IPS-15b (cell line): ENCODE results near the gene PDSS2.

Experiments used
- H3K27me3 ChIP-seq: one replicate; pipeline ENCODE4 v1.6.1; 2013; ENCODE audit warnings: low read length; ENCODE audit not compliant: control insufficient read depth, insufficient read depth
- H3K36me3 ChIP-seq: one replicate; pipeline ENCODE4 v1.6.1; 2013; ENCODE audit warnings: low read length; ENCODE audit not compliant: control insufficient read depth, insufficient read depth
- H3K4me1 ChIP-seq: one replicate; pipeline ENCODE4 v1.6.1; 2013; ENCODE audit warnings: mild to moderate bottlenecking, low read length; ENCODE audit not compliant: control insufficient read depth, insufficient read depth
- H3K4me3 ChIP-seq: one replicate; pipeline ENCODE4 v1.5.1; 2013; ENCODE audit warnings: low read depth, low read length
- H3K9ac ChIP-seq: one replicate; pipeline ENCODE4 v1.6.1; 2013; ENCODE audit warnings: low read depth, mild to moderate bottlenecking, low read length
- H3K9me3 ChIP-seq: one replicate; pipeline ENCODE4 v1.6.1; 2013; ENCODE audit warnings: mild to moderate bottlenecking, low read length; ENCODE audit not compliant: control insufficient read depth, insufficient read depth

The PDSS2 gene

GRCh38 chr6:107218142-107218541 lies 241.2 kb downstream of the PDSS2 start:
- no peak overlapping the region for H3K9ac ChIP-seq
- H3K4me3 ChIP-seq = no peak overlapping the region
- no peaks in the 10 kb centered on the region for H3K36me3 ChIP-seq
- no peaks in the 10 kb centered on the region for H3K27me3 ChIP-seq
- peaks cover 8% of the 10 kb centered on the region for H3K4me1 ChIP-seq
- H3K9me3 ChIP-seq = no peaks in the 10 kb centered on the region

- Histone ChIP-seq H3K4me3 (no peak overlapping the region), H3K4me1 (peaks cover 8% of the 10 kb centered on the region), H3K27me3 (no peaks in the 10 kb centered on the region), H3K9ac (no peak overlapping the region), H3K9me3 (no peaks in the 10 kb centered on the region), H3K36me3 (no peaks in the 10 kb centered on the region)
Observed at GRCh38 chr6:107217248-107217647, 242.1 kb downstream of the PDSS2 start.

- Histone ChIP-seq H3K4me3 (no peak overlapping the region), H3K4me1 (peaks cover 6% of the 10 kb centered on the region), H3K36me3 (no peaks in the 10 kb centered on the region), H3K9ac (no peak overlapping the region), H3K9me3 (no peaks in the 10 kb centered on the region), H3K27me3 (no peaks in the 10 kb centered on the region)
Observed at GRCh38 chr6:107216197-107216933, 243.0 kb downstream of the PDSS2 start.

- Histone ChIP-seq H3K36me3 (no peaks in the 10 kb centered on the region), H3K4me1 (peaks cover 8% of the 10 kb centered on the region), H3K4me3 (no peak overlapping the region), H3K27me3 (no peaks in the 10 kb centered on the region), H3K9me3 (no peaks in the 10 kb centered on the region), H3K9ac (no peak overlapping the region)
Observed at GRCh38 chr6:107215334-107215733, 244.0 kb downstream of the PDSS2 start.

- H3K27me3 ChIP-seq = no peaks in the 10 kb centered on the region
- H3K36me3 ChIP-seq = no peaks in the 10 kb centered on the region
- H3K4me1 ChIP-seq = peaks cover 15% of the 10 kb centered on the region
- no peaks in the 10 kb centered on the region for H3K9me3 ChIP-seq
- no peak overlapping the region for H3K9ac ChIP-seq
- H3K4me3 ChIP-seq = no peak overlapping the region
Observed at GRCh38 chr6:107214655-107215054, 244.7 kb downstream of the PDSS2 start.

- no peaks in the 10 kb centered on the region for H3K36me3 ChIP-seq
- H3K9ac ChIP-seq = no peak overlapping the region
- no peaks in the 10 kb centered on the region for H3K9me3 ChIP-seq
- H3K4me3 ChIP-seq = no peak overlapping the region
- no peaks in the 10 kb centered on the region for H3K27me3 ChIP-seq
- H3K4me1 ChIP-seq = peaks cover 13% of the 10 kb centered on the region
Observed at GRCh38 chr6:107209406-107210305, 249.7 kb downstream of the PDSS2 start.

GRCh38 chr6:107207251-107207873 lies 252.0 kb downstream of the PDSS2 start:
- Histone ChIP-seq H3K9me3 (no peaks in the 10 kb centered on the region), H3K9ac (no peak overlapping the region), H3K36me3 (no peaks in the 10 kb centered on the region), H3K4me1 (peaks cover 13% of the 10 kb centered on the region), H3K4me3 (no peak overlapping the region), H3K27me3 (no peaks in the 10 kb centered on the region)

- Histone ChIP-seq H3K4me1 (peaks cover 8% of the 10 kb centered on the region), H3K4me3 (no peak overlapping the region), H3K9ac (no peak overlapping the region), H3K36me3 (no peaks in the 10 kb centered on the region), H3K9me3 (no peaks in the 10 kb centered on the region), H3K27me3 (no peaks in the 10 kb centered on the region)
Observed at GRCh38 chr6:107205058-107205998, 254.0 kb downstream of the PDSS2 start.

- Histone ChIP-seq H3K9ac (no peak overlapping the region), H3K36me3 (no peaks in the 10 kb centered on the region), H3K27me3 (no peaks in the 10 kb centered on the region), H3K4me3 (no peak overlapping the region), H3K9me3 (no peaks in the 10 kb centered on the region), H3K4me1 (no peaks in the 10 kb centered on the region)
Observed at GRCh38 chr6:107202876-107203468, 256.4 kb downstream of the PDSS2 start.

- H3K27me3 ChIP-seq = no peaks in the 10 kb centered on the region
- no peaks in the 10 kb centered on the region for H3K9me3 ChIP-seq
- no peaks in the 10 kb centered on the region for H3K36me3 ChIP-seq
- H3K9ac ChIP-seq = no peak overlapping the region
- no peaks in the 10 kb centered on the region for H3K4me1 ChIP-seq
- no peak overlapping the region for H3K4me3 ChIP-seq
Observed at GRCh38 chr6:107198631-107199416, 260.5 kb downstream of the PDSS2 start.
